Natural killer cell (primary cell): ENCODE results near the gene OSM. TPM values are rescaled to one million over a fixed set of nuclear protein-coding genes. Genes with fewer than 3 reads are reported as not detected.
A peak's percentile ranks its signal among the peaks of the same experiment; 100 is the strongest.

Experiments used
- ATAC-seq, 3 donors: fragments of 150-1000 bp in 2 of 3; fragments of 200-7000 bp in 1 of 3; cut with Tn5 transposase; 1 replicate in 1 of 3; 2 replicates in 2 of 3; pipeline ENCODE4 v1.10.0; 2021; ENCODE audit warnings: mild to moderate bottlenecking in 2 of 3, moderate library complexity in 2 of 3
- DNase-seq, 2 donors: peaks; one replicate each; pipeline versions ENCODE4 v3.0.0 to v3.0.0-alpha.2; 2013 to 2021; ENCODE audit warnings: mixed read lengths in 1 of 2
- H3K27ac ChIP-seq: one replicate; pipeline ENCODE4 v1.5.1; 2013; ENCODE audit warnings: mild to moderate bottlenecking, low read length
- H3K27me3 ChIP-seq: one replicate; pipeline ENCODE4 v1.6.1; 2013; ENCODE audit warnings: low read length; ENCODE audit not compliant: control insufficient read depth, insufficient read depth
- H3K36me3 ChIP-seq: one replicate; pipeline ENCODE4 v1.6.1; 2013; ENCODE audit warnings: low read length; ENCODE audit not compliant: control insufficient read depth, insufficient read depth
- H3K4me1 ChIP-seq: one replicate; pipeline ENCODE4 v1.6.1; 2013; ENCODE audit warnings: low read length; ENCODE audit not compliant: control insufficient read depth, insufficient read depth
- H3K4me3 ChIP-seq: one replicate; pipeline ENCODE4 v1.5.1; 2013; ENCODE audit warnings: low read length
- H3K9me3 ChIP-seq: one replicate; pipeline ENCODE4 v1.6.1; 2013; ENCODE audit warnings: low read length; ENCODE audit not compliant: control insufficient read depth, insufficient read depth
- H3K27ac Mint-ChIP-seq, 2 donors: one replicate each; pipeline ENCODE4 v1.8.0; 2022; ENCODE audit warnings: mild to moderate bottlenecking in 2 of 2, mixed read lengths in 2 of 2, moderate library complexity in 1 of 2
- H3K27me3 Mint-ChIP-seq, 2 donors: one replicate each; pipeline ENCODE4 v1.8.0; 2022; ENCODE audit warnings: low read depth in 2 of 2, mixed read lengths in 2 of 2
- H3K36me3 Mint-ChIP-seq: one replicate; pipeline ENCODE4 v1.8.0; 2022; ENCODE audit warnings: mixed read lengths
- H3K4me1 Mint-ChIP-seq, 2 donors: one replicate each; pipeline ENCODE4 v1.8.0; 2022; ENCODE audit warnings: mixed read lengths in 2 of 2
- H3K4me3 Mint-ChIP-seq: one replicate; pipeline ENCODE4 v1.8.0; 2022; ENCODE audit warnings: mild to moderate bottlenecking, moderate library complexity, mixed read lengths
- H3K9me3 Mint-ChIP-seq, 2 donors: one replicate each; pipeline ENCODE4 v1.8.0; 2022; ENCODE audit warnings: mixed read lengths in 2 of 2
- WGBS: methylation state at CpG from one replicate; pipeline ENCODE4 v1.1.7; 2013; ENCODE audit warnings: missing lambda C conversion rate; ENCODE audit not compliant: insufficient coverage; 5-methylcytosine and 5-hydroxymethylcytosine counted together
- intact Hi-C: fragments of 100-400 bp; cut with micrococcal nuclease; formaldehyde crosslinking; loops from one replicate; pipeline ENCODE4 v1.14.2; 2022
- total RNA-seq, 4 donors: library from RNA; stranded (reverse); fragments of 120-200 nt in 1 of 4; gene quantifications; one replicate each; pipeline versions ENCODE4 v1.2.3 to v1.2.4, GENCODE V29; 2013 to 2022
- TF ChIP-seq, protein P1 (sequence below): fragments of 200-600 bp; IDR thresholded peaks from one replicate; pipeline ENCODE4 v1.8.0; 2022; ENCODE audit warnings: antibody characterized with exemption

Gene OSM
- total RNA-seq, 3 donors from 2014 or later (not counting 1 experiment from before 2014, with no cell fraction given), result 17.4 to 142 (median 18.1) TPM

GRCh38 chr22:30228509-30229359 lies 37.9 kb downstream of the OSM start:
- Histone ChIP-seq H3K4me1 (peaks cover 55% of the 10 kb centered on the region), H3K27me3 (no peaks in the 10 kb centered on the region), H3K36me3 (no peaks in the 10 kb centered on the region), H3K27ac (no peak overlapping the region), H3K4me3 (no peak overlapping the region), H3K9me3 (no peaks in the 10 kb centered on the region)
- Mint-ChIP-seq H3K4me1 (peaks cover 38 to 48% of the 10 kb centered on the region in 2 donors), H3K9me3 (no peaks in the 10 kb centered on the region), H3K27ac (no peak overlapping the region), H3K4me3 (no peak overlapping the region), H3K36me3 (no peaks in the 10 kb centered on the region), H3K27me3 (no peaks in the 10 kb centered on the region)
- peak in 1 of 3 donors; percentile 24 for ATAC-seq
- DNase-seq, result no peak
- intact Hi-C loops, result no loop called here
- 75% methylated on average over 20 of the region's 21 CpGs for WGBS
- TF ChIP-seq, protein P1, sequence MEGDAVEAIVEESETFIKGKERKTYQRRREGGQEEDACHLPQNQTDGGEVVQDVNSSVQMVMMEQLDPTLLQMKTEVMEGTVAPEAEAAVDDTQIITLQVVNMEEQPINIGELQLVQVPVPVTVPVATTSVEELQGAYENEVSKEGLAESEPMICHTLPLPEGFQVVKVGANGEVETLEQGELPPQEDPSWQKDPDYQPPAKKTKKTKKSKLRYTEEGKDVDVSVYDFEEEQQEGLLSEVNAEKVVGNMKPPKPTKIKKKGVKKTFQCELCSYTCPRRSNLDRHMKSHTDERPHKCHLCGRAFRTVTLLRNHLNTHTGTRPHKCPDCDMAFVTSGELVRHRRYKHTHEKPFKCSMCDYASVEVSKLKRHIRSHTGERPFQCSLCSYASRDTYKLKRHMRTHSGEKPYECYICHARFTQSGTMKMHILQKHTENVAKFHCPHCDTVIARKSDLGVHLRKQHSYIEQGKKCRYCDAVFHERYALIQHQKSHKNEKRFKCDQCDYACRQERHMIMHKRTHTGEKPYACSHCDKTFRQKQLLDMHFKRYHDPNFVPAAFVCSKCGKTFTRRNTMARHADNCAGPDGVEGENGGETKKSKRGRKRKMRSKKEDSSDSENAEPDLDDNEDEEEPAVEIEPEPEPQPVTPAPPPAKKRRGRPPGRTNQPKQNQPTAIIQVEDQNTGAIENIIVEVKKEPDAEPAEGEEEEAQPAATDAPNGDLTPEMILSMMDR, result no peak

DNA sequence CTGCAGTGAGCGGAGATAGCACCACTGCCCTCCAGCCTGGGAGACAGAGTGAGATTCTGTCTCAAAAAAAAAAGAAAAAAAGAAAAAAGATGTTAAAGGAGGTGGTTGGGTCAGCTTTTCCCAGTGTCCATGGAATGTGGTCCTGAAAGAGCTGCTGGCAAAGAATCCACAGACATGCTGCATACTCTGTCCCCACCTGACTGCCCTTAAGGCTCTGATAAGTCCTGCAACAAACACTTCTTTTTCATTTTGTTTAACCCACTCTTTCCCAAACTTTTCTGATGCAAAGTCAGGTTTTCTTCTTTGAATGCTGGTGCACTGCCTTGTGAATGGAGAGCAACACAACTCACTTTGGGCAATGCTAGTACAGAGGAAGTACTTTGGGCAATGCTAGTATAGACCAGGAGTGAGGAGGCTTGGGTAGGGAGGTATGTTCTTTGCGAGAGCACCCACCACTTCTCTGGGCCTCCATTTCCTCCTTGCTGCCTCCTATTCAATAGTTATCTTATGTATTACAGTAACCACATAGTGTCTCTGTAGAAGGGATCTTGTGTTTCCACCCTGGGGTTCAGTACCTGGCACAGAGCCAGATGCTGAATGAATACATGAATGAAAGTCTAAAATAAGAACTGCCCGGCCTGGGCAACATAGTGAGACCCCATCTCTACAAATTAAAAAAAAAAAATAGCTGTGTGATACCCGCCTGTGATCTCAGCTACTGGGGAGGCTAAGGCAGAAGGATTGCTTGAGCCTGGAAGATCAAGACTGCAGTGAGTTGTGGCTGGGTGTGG lies 39.0 kb downstream of the OSM start:
- DNase-seq (peak in 1 of 2 donors; percentile 25), ATAC-seq (no peak)
- WGBS, result 100% methylated on average over 2 of the region's 4 CpGs
- H3K9me3 Mint-ChIP-seq, result no peaks in the 10 kb centered on the region
- H3K36me3 ChIP-seq, result no peaks in the 10 kb centered on the region
- no peak overlapping the region for H3K4me3 ChIP-seq
- H3K4me1 ChIP-seq, result peaks cover 66% of the 10 kb centered on the region
- intact Hi-C loops, result no loop called here
- H3K36me3 Mint-ChIP-seq, result no peaks in the 10 kb centered on the region
- no peak overlapping the region for H3K27ac ChIP-seq
- peaks cover 49 to 59% of the 10 kb centered on the region in 2 donors for H3K4me1 Mint-ChIP-seq
- no peaks in the 10 kb centered on the region for H3K27me3 Mint-ChIP-seq
- no peaks in the 10 kb centered on the region for H3K9me3 ChIP-seq
- H3K4me3 Mint-ChIP-seq, result no peak overlapping the region
- H3K27me3 ChIP-seq, result no peaks in the 10 kb centered on the region
- TF ChIP-seq, protein P1, result no peak
- no peak overlapping the region for H3K27ac Mint-ChIP-seq

DNA sequence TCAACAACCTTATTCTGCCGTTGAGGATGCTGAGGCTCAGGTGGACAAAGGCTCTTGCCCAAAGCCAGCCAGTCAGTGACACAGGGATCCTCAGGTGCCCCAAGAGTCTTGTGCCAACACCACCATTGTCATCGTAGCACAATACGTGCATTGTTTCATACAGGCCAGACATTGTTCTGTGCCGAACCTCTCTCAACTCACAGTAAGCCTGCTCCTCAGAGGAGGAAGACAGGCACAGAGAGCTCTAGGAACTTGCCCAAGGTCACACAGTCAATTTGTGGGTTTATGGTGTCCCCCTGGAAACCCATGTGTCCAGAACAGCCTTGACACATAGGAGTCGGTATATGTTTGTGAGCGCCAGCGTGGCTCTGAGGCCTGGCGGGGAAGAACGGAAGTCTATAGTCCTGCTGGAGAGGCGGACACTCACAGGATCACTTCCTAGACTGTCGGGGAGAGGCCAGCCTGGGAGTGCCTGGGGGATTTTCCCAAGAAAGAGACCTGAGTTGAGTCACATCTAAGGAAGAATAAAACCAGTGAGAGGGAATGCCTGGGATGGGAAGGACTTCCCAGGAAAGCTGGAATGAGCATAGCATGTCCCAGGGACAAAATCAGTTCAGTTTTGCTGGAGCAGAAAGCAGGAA lies 40.3 kb downstream of the OSM start:
- H3K4me1 Mint-ChIP-seq, result peaks cover 62 to 72% of the 10 kb centered on the region in 2 donors
- intact Hi-C loops, result no loop called here
- TF ChIP-seq, protein P1, result no peak

More for the DNA sequence above, 40.3 kb downstream of the OSM start:
- H3K4me3 Mint-ChIP-seq, result no peak overlapping the region
- Histone ChIP-seq H3K27ac (no peak overlapping the region), H3K4me1 (peaks cover 80% of the 10 kb centered on the region), H3K36me3 (no peaks in the 10 kb centered on the region), H3K9me3 (no peaks in the 10 kb centered on the region), H3K27me3 (no peaks in the 10 kb centered on the region), H3K4me3 (no peak overlapping the region)
- DNase-seq, result no peak
- H3K36me3 Mint-ChIP-seq, result no peaks in the 10 kb centered on the region
- H3K27me3 Mint-ChIP-seq, result no peaks in the 10 kb centered on the region
- WGBS, result 94% methylated on average over 11 of the region's 11 CpGs
- peak overlapping the region in 1 of 2 donors; percentile 35 for H3K27ac Mint-ChIP-seq
- no peak for ATAC-seq
- no peaks in the 10 kb centered on the region for H3K9me3 Mint-ChIP-seq
